ENCODE measurements around the gene KLHL40.

KLHL40 gene

DNA sequence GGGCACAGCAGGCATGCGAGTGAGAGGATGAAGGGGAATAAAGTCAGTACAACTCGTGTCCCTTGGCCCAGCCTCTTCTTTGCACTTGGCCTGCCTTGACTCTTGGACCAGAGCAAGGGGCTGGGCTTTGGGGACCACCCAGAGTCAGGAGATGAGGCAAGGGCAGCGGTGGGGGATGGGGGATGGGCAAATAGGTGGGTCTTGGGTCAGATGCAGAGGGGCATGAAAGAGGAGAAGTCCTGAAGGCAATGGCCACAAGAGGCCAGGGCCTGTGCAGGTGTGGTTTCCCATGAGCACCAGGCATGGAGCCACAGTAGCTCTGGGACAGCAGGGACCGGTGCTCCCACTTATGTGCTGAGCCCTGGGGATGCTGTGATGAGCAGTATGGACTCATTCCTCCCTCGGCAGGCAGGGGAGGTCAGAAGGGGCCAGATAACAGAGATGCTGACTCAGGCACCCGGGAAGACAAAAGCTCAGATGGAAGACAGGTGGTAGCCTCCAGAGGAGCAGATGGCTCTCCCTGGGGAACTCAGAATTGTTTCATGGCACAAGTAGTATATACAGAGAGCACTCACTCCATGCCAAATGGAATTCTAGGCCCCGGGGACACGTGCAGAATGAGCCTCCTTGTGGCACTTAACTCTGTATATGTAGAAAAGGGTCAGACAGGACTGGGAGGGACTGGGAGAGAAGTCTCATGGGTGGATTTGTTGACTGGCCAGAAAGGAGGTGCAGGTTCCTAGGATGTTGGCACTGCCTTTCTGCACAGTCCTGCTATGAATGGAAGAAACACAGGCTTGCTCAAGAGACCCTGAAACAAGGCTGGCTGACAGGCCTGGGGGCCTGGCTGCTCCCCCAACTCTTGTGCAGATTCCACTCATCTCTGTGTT lies 17.6 kb upstream of the KLHL40 start:
- Histone ChIP-seq H3K9ac (ENCODE audit: low read length) (no peak overlapping the region), H3K4me3 (ENCODE audit: low read length) (no peak overlapping the region), H3K36me3 (ENCODE audit: control insufficient read depth, insufficient read depth, low read length) (no peaks in the 10 kb centered on the region), H3K4me1 (ENCODE audit: control insufficient read depth, insufficient read depth, low read length) (peaks cover 13% of the 10 kb centered on the region), H3K27me3 (ENCODE audit: control insufficient read depth, insufficient read depth, low read length) (no peaks in the 10 kb centered on the region), H3K27ac (ENCODE audit: low read depth, low read length) (no peak overlapping the region)

DNA sequence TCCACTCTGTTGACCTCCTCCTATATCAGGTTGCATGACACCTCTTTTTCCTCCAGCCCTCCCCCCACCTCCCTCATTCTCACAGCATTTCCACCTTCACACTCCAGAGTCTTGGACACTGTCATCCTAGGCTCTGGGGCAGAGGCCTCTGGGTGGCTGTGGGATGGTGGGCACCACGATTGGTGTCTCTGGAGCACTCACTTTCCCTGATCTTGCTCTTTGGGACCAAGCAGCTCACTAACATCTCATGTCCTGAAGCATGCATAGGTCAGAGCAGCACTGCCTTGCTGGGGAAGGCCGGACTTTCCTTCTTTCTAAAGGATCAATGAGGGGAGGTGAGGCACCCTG lies 16.9 kb upstream of the KLHL40 start:
- Histone ChIP-seq H3K4me3 (ENCODE audit: low read length) (no peak overlapping the region), H3K36me3 (ENCODE audit: control insufficient read depth, insufficient read depth, low read length) (no peaks in the 10 kb centered on the region), H3K27me3 (ENCODE audit: control insufficient read depth, insufficient read depth, low read length) (no peaks in the 10 kb centered on the region), H3K4me1 (ENCODE audit: control insufficient read depth, insufficient read depth, low read length) (peaks cover 13% of the 10 kb centered on the region), H3K9ac (ENCODE audit: low read length) (no peak overlapping the region), H3K27ac (ENCODE audit: low read depth, low read length) (no peak overlapping the region)

DNA sequence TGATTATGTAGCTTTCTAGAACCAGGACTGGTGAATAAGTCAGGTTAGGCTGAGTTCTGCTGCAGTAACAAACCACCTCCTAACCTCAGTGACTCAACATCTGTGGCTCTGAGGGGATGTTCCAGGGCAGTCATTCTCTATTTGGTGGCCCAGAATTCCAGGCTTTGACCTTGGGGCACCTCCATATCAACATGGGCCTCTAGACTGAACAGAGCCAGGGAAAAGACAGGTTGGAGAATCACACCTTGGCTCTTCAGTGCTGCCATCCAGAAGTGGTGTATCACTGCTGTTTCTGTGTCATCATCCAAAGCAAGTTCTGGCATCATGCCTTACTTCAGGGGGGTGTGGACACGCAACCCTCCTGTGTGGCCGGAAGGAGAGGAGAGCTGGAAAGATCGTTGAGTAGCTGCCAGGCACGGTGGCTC lies 16.5 kb upstream of the KLHL40 start:
- H3K4me3 ChIP-seq (ENCODE audit: low read length): no peak overlapping the region
- no peaks in the 10 kb centered on the region for H3K36me3 ChIP-seq (ENCODE audit: control insufficient read depth, insufficient read depth, low read length)
- H3K9ac ChIP-seq (ENCODE audit: low read length): no peak overlapping the region
- H3K4me1 ChIP-seq (ENCODE audit: control insufficient read depth, insufficient read depth, low read length): peaks cover 13% of the 10 kb centered on the region
- no peaks in the 10 kb centered on the region for H3K27me3 ChIP-seq (ENCODE audit: control insufficient read depth, insufficient read depth, low read length)
- no peak overlapping the region for H3K27ac ChIP-seq (ENCODE audit: low read depth, low read length)

DNA sequence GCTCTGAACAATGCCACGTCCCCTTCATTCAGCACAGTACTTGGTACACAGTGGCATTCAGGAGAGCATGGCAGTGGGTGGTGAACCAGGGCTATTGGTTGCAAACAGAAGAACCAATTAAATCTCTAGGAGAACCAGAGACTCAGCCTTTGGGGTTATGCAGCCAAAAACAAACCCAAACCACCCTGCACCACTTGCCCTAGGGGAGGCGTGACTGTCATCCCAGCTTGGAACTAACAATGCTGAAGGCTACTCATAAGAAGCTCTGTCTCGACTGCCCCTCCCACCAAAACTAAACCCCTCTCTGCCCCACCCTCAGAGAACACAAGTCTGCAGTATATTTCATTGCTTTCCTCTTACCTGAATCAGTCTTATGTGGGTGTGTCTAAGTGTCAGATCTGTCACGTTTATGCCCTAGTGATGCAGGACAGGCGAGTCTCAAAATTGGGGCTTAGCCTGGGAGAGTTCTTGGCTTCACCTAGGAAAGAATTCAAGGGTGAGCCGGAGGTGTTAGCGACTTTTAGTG lies 15.2 kb upstream of the KLHL40 start:
- H3K9ac ChIP-seq (ENCODE audit: low read length): no peak overlapping the region
- H3K36me3 ChIP-seq (ENCODE audit: control insufficient read depth, insufficient read depth, low read length): no peaks in the 10 kb centered on the region
- no peak overlapping the region for H3K4me3 ChIP-seq (ENCODE audit: low read length)
- H3K27me3 ChIP-seq (ENCODE audit: control insufficient read depth, insufficient read depth, low read length): no peaks in the 10 kb centered on the region
- H3K27ac ChIP-seq (ENCODE audit: low read depth, low read length): no peak overlapping the region
- peaks cover 13% of the 10 kb centered on the region for H3K4me1 ChIP-seq (ENCODE audit: control insufficient read depth, insufficient read depth, low read length)

DNA sequence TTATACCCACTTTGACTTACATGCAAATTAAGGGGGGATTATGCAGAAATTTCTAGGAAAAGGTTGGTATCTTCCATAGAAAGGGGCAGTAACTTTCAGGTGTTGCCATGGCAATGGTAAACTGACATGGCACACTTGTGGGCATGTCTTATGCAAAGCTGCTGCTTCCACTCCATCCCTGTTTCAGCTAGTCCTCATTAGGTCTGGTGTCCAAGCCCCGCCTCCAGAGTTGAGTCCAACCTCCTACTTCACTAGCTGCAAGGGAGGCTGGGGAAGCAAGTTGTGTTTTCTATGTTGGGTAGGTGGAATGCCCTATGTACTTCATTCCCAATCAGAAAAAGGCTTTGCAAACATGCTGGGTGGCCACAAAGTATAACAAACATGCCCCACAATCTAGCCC lies 14.7 kb upstream of the KLHL40 start:
- Histone ChIP-seq H3K4me1 (ENCODE audit: control insufficient read depth, insufficient read depth, low read length) (peaks cover 13% of the 10 kb centered on the region), H3K27ac (ENCODE audit: low read depth, low read length) (no peak overlapping the region), H3K4me3 (ENCODE audit: low read length) (no peak overlapping the region), H3K27me3 (ENCODE audit: control insufficient read depth, insufficient read depth, low read length) (no peaks in the 10 kb centered on the region), H3K9ac (ENCODE audit: low read length) (no peak overlapping the region), H3K36me3 (ENCODE audit: control insufficient read depth, insufficient read depth, low read length) (no peaks in the 10 kb centered on the region)

DNA sequence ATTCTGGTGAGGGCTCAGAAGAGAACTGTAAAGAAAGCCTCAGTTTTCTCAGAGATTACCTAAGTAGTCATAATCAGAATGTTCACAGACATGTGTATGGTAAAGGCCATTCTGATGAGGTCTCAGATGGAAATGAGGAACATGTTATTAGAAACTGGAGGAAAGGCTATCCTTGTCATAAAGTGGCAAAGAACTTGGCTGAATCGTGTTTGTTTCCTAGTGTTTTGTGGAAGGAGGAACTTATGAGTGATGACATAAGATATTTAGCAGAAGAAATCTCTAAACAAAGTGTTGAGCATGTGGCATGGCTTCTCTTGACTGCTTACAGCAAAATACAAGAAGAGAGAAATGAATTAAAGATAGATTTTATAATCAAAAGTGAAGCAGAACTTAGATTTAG lies 12.8 kb upstream of the KLHL40 start:
- H3K36me3 ChIP-seq (ENCODE audit: control insufficient read depth, insufficient read depth, low read length): no peaks in the 10 kb centered on the region
- H3K4me3 ChIP-seq (ENCODE audit: low read length): no peak overlapping the region
- no peak overlapping the region for H3K9ac ChIP-seq (ENCODE audit: low read length)
- peaks cover 4% of the 10 kb centered on the region for H3K4me1 ChIP-seq (ENCODE audit: control insufficient read depth, insufficient read depth, low read length)
- H3K27ac ChIP-seq (ENCODE audit: low read depth, low read length): no peak overlapping the region
- no peaks in the 10 kb centered on the region for H3K27me3 ChIP-seq (ENCODE audit: control insufficient read depth, insufficient read depth, low read length)

DNA sequence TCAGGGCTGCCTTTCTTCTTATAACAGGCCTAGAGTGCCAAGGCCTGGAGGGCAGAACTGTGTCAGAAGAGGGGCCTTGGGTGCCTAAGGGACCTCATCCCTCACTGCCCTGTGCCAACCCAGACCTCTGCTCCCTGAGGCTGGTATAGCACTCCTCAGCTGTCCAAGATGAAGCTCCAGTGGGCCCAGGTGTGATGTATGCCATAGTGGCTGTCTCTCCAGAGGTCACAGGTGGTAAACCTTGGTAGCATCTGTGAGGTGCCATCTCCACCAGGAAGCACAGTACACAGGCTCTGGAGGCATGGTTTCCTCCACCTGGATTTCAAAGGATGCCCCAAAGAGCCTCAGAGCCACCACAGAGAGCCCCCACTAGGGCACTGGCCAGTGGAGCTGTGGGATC lies 12.3 kb upstream of the KLHL40 start:
- H3K9ac ChIP-seq (ENCODE audit: low read length): no peak overlapping the region

DNA sequence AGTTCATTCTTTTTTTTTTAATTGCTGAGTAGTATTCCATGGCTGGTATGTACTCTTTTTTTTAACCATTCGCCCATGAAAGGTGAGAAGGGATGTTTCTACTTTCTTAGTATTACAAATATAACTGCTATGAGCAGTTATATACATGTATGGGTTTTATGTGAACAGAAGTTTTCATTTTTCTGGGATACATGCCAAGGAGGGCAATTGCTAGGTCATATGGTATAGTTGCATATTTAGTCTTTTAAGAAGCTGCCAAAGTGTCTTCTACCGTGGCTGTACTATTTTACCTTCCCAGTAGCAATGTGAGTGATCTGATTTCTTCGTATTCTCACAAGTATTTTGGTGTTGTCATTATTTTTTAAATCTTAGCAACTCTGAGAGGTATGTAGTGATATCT lies 11.2 kb upstream of the KLHL40 start:
- Histone ChIP-seq H3K36me3 (ENCODE audit: control insufficient read depth, insufficient read depth, low read length) (no peaks in the 10 kb centered on the region), H3K27ac (ENCODE audit: low read depth, low read length) (no peak overlapping the region), H3K4me1 (ENCODE audit: control insufficient read depth, insufficient read depth, low read length) (no peaks in the 10 kb centered on the region), H3K9ac (ENCODE audit: low read length) (no peak overlapping the region), H3K4me3 (ENCODE audit: low read length) (no peak overlapping the region), H3K27me3 (ENCODE audit: control insufficient read depth, insufficient read depth, low read length) (no peaks in the 10 kb centered on the region)

More for the DNA sequence above, 12.3 kb upstream of the KLHL40 start:
- no peaks in the 10 kb centered on the region for H3K4me1 ChIP-seq (ENCODE audit: control insufficient read depth, insufficient read depth, low read length)
- no peaks in the 10 kb centered on the region for H3K27me3 ChIP-seq (ENCODE audit: control insufficient read depth, insufficient read depth, low read length)
- H3K4me3 ChIP-seq (ENCODE audit: low read length): no peak overlapping the region
- H3K27ac ChIP-seq (ENCODE audit: low read depth, low read length): no peak overlapping the region
- no peaks in the 10 kb centered on the region for H3K36me3 ChIP-seq (ENCODE audit: control insufficient read depth, insufficient read depth, low read length)

DNA sequence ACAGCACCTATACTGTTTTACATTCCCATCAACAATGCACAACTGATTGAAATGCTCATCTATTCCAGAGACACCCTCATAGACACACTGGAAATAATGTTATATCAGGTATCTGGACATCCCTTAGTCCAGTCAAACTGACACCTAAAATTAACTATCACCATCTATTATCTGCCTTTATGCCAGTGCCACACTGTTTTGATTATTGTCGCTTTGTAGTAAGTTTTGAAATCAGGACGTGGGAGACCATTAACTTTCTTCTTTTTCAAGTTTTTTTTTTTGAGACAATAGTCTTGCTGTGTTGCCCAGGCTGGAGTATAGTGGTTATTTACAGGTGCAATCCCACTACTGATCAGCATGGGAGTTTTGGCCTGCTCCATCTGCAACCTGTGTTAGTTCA lies 9.4 kb upstream of the KLHL40 start:
- no peak overlapping the region for H3K4me3 ChIP-seq (ENCODE audit: low read length)
- H3K9ac ChIP-seq (ENCODE audit: low read length): no peak overlapping the region
- H3K4me1 ChIP-seq (ENCODE audit: control insufficient read depth, insufficient read depth, low read length): no peaks in the 10 kb centered on the region
- H3K27ac ChIP-seq (ENCODE audit: low read depth, low read length): no peak overlapping the region
- no peaks in the 10 kb centered on the region for H3K27me3 ChIP-seq (ENCODE audit: control insufficient read depth, insufficient read depth, low read length)
- no peaks in the 10 kb centered on the region for H3K36me3 ChIP-seq (ENCODE audit: control insufficient read depth, insufficient read depth, low read length)

DNA sequence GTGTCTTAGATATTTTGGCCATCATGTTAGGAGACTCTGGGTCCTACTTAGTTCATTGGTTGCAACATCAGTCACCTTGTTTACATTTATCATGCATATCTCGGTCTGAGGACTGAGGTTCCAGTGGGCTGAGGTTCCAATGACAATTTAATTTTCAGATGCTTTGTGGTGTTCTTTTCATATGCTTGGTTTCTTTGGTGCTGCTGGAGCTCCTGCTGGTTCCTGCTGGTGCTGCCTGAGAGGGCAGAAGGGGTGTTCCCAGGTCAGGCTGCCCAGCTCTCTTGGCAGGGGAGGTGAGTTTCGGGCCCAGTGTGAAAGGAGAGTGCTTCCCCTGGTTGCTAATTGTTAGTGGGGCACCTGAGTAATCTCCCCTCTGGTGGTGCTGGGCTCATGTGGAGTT lies 6.9 kb upstream of the KLHL40 start:
- Histone ChIP-seq H3K9ac (ENCODE audit: low read length) (no peak overlapping the region), H3K27ac (ENCODE audit: low read depth, low read length) (no peak overlapping the region), H3K27me3 (ENCODE audit: control insufficient read depth, insufficient read depth, low read length) (no peaks in the 10 kb centered on the region), H3K4me3 (ENCODE audit: low read length) (no peak overlapping the region), H3K4me1 (ENCODE audit: control insufficient read depth, insufficient read depth, low read length) (no peaks in the 10 kb centered on the region), H3K36me3 (ENCODE audit: control insufficient read depth, insufficient read depth, low read length) (no peaks in the 10 kb centered on the region)

DNA sequence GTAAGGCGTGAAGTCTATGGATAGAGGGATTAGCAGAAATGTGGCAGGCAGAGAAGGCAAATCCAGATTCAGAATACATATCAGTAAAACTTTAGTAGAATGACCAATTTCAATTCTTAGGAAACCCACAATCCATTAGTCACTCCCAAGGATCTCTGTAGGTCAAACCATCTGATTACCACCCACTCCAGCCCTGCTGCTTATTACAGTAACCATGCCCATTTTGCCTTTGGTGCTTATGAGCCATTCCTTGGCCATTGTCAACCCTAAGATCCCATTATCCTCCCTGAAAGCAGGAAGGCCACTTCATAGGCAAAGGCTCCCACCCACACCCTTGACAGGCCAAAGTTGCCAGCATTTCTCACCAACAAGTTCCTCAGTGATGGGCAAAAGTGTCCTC lies 5.1 kb upstream of the KLHL40 start:
- Histone ChIP-seq H3K4me1 (ENCODE audit: control insufficient read depth, insufficient read depth, low read length) (no peaks in the 10 kb centered on the region), H3K27me3 (ENCODE audit: control insufficient read depth, insufficient read depth, low read length) (no peaks in the 10 kb centered on the region), H3K4me3 (ENCODE audit: low read length) (no peak overlapping the region), H3K27ac (ENCODE audit: low read depth, low read length) (no peak overlapping the region), H3K36me3 (ENCODE audit: control insufficient read depth, insufficient read depth, low read length) (no peaks in the 10 kb centered on the region), H3K9ac (ENCODE audit: low read length) (no peak overlapping the region)

DNA sequence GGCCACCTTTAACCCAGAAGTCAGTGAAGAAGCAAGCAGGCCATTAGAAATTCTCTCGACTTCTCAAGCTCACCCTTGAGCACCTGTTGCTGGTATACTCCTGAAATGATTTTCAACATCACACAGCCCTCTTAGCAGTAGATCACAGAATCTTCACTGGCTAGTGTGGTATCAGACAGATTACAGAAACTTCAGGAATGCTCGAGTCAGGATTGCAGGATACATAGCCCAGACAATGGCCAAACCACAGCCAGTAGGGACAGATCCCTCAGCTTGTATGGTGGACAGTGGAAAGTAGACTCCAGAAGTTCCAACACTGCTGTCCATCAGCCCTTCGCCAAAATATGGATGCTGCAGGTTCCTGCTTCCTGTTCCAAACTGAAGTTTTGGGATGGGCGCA lies 4.5 kb upstream of the KLHL40 start:
- H3K4me1 ChIP-seq (ENCODE audit: control insufficient read depth, insufficient read depth, low read length): no peaks in the 10 kb centered on the region
- H3K36me3 ChIP-seq (ENCODE audit: control insufficient read depth, insufficient read depth, low read length): no peaks in the 10 kb centered on the region
- H3K27ac ChIP-seq (ENCODE audit: low read depth, low read length): no peak overlapping the region
- no peak overlapping the region for H3K9ac ChIP-seq (ENCODE audit: low read length)
- H3K27me3 ChIP-seq (ENCODE audit: control insufficient read depth, insufficient read depth, low read length): no peaks in the 10 kb centered on the region
- H3K4me3 ChIP-seq (ENCODE audit: low read length): no peak overlapping the region

Measured in rectal smooth muscle tissue (tissue), 1 donor.